Astrocyte (in vitro differentiated cells and primary cell): Measurements from ENCODE around the gene FBLN2. TPM values are rescaled to one million over a fixed set of nuclear protein-coding genes. Genes with fewer than 3 reads are reported as not detected.
A peak's percentile ranks its signal among the peaks of the same experiment; 100 is the strongest.

ENCODE experiments used
- DNase-seq: peaks from one replicate; pipeline ENCODE4 v3.0.0-alpha.2; 2010; ENCODE audit warnings: low read depth
- FAIRE-seq: peaks from 2 replicates; lab custom pipeline; 2011; peaks lifted over from hg19 to GRCh38; lab: Jason Lieb, UNC
- H2AFZ ChIP-seq: 2 replicates; pipeline ENCODE4 v1.6.0; 2012; ENCODE audit warnings: low read depth, low read length, inconsistent platforms
- H3K27ac ChIP-seq: 2 replicates; pipeline ENCODE4 v1.5.1; 2011; ENCODE audit warnings: low read depth, low read length, inconsistent platforms
- H3K27me3 ChIP-seq: 2 replicates; pipeline ENCODE4 v1.6.0; 2011; ENCODE audit warnings: low read length, inconsistent platforms; ENCODE audit not compliant: insufficient read depth
- H3K36me3 ChIP-seq: 2 replicates; pipeline ENCODE4 v1.5.1; 2011; ENCODE audit warnings: low read length, inconsistent platforms; ENCODE audit not compliant: insufficient read depth
- H3K4me1 ChIP-seq: 2 replicates; pipeline ENCODE4 v1.5.1; 2011; ENCODE audit warnings: low read length, inconsistent platforms; ENCODE audit not compliant: insufficient read depth
- H3K4me2 ChIP-seq: 2 replicates; pipeline ENCODE4 v1.6.0; 2012; ENCODE audit warnings: low read length, inconsistent platforms
- H3K4me3 ChIP-seq: 2 replicates; pipeline ENCODE4 v1.5.1; 2011; ENCODE audit warnings: low read depth, mild to moderate bottlenecking, low read length, inconsistent platforms; ENCODE audit not compliant: insufficient read depth
- H3K79me2 ChIP-seq: 2 replicates; pipeline ENCODE4 v1.6.0; 2012; ENCODE audit warnings: mild to moderate bottlenecking, low read length, inconsistent platforms; ENCODE audit not compliant: insufficient read depth
- H3K9ac ChIP-seq: 2 replicates; pipeline ENCODE4 v1.6.0; 2012; ENCODE audit warnings: mild to moderate bottlenecking, low read length, inconsistent platforms
- H3K9me3 ChIP-seq: 2 replicates; pipeline ENCODE4 v1.5.1; 2012; ENCODE audit warnings: low read depth, mild to moderate bottlenecking, low read length, inconsistent platforms; ENCODE audit not compliant: insufficient read depth
- H4K20me1 ChIP-seq: 2 replicates; pipeline ENCODE4 v1.6.0; 2012; ENCODE audit warnings: low read length, inconsistent platforms; ENCODE audit not compliant: insufficient read depth
- H3K27ac Mint-ChIP-seq: one replicate; pipeline ENCODE4 v1.8.0; 2021; ENCODE audit warnings: mild to moderate bottlenecking, mixed read lengths; ENCODE audit not compliant: unreplicated experiment
- H3K27me3 Mint-ChIP-seq: one replicate; pipeline ENCODE4 v1.8.0; 2021; ENCODE audit warnings: low read depth, mixed read lengths; ENCODE audit not compliant: unreplicated experiment
- H3K36me3 Mint-ChIP-seq: one replicate; pipeline ENCODE4 v1.8.0; 2021; ENCODE audit warnings: low read depth, mixed read lengths; ENCODE audit not compliant: unreplicated experiment
- H3K4me1 Mint-ChIP-seq: one replicate; pipeline ENCODE4 v1.8.0; 2021; ENCODE audit warnings: low read depth, mixed read lengths; ENCODE audit not compliant: unreplicated experiment
- H3K4me3 Mint-ChIP-seq: one replicate; pipeline ENCODE4 v1.8.0; 2021; ENCODE audit warnings: mild to moderate bottlenecking, moderate library complexity, mixed read lengths; ENCODE audit not compliant: unreplicated experiment
- H3K9me3 Mint-ChIP-seq: one replicate; pipeline ENCODE4 v1.8.0; 2021; ENCODE audit warnings: mild to moderate bottlenecking, mixed read lengths; ENCODE audit not compliant: unreplicated experiment
- EZH2 ChIP-seq: IDR thresholded peaks from 2 replicates; pipeline ENCODE4 v1.6.1; 2012; ENCODE audit warnings: mild to moderate bottlenecking, low read length, inconsistent platforms; ENCODE audit not compliant: insufficient read depth
- total RNA-seq: library from RNA; stranded (reverse); gene quantifications from 2 replicates; pipeline ENCODE4 v1.2.1, GENCODE V29; 2021
- TF ChIP-seq, protein P1 (sequence below): IDR thresholded peaks from 2 replicates; pipeline ENCODE4 v1.5.1; 2011; ENCODE audit warnings: low read depth, mild to moderate bottlenecking, inconsistent platforms, low read length, moderate library complexity; ENCODE audit not compliant: insufficient read depth

The FBLN2 gene
- total RNA-seq, 1 donor from 2014 or later, result 36.6 TPM

DNA sequence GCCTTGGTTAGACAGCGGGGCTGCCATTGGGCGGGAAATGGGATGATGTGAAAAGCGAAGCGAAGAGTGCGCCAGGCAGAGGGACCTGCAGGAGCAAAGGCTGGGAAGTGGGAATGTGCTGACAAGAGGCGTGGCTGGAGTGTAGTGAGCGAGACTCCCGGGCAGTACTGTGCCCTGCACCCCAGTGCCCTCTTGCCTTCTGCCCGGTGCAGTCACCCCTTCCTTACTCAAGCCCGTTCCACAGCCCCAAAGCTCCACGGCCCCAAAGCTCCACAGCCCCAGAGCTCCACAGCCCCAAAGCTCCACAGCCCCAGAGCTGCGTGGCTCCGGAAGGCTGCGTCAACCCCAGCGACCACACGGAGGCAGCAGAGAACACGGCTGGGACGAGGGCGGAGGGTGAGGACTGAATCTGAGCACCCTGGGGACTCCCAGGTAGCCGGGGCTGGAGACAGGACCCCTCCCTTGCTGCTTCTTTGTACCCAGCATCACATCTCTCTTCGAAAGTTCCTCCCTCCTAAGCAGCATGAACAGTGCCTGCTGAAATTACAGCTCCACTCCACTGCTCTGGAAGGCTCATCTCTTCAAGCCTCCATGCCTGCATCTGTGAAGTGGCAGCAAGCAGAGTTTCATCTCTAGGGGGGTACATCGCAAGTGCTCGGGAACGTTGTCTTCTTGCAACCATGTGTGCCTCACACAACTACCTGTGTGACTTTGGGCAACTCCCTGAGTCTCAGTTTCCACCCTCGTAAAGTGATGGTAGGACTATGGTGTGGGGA is 108.9 kb downstream of the FBLN2 start:
- Histone ChIP-seq H3K4me3 (no peak overlapping the region), H4K20me1 (no peaks in the 10 kb centered on the region), H3K27ac (no peak overlapping the region), H3K4me1 (peaks cover 3% of the 10 kb centered on the region), H3K4me2 (peak overlapping the region; percentile 42), H3K9me3 (no peaks in the 10 kb centered on the region), H3K9ac (no peak overlapping the region), H3K79me2 (no peaks in the 10 kb centered on the region), H2AFZ (no peak overlapping the region), H3K27me3 (peaks cover 13% of the 10 kb centered on the region), H3K36me3 (no peaks in the 10 kb centered on the region)
- H3K4me1 Mint-ChIP-seq, result peaks cover 9% of the 10 kb centered on the region
- H3K27ac Mint-ChIP-seq, result no peak overlapping the region
- TF ChIP-seq EZH2, result no peak
- TF ChIP-seq, protein P1, sequence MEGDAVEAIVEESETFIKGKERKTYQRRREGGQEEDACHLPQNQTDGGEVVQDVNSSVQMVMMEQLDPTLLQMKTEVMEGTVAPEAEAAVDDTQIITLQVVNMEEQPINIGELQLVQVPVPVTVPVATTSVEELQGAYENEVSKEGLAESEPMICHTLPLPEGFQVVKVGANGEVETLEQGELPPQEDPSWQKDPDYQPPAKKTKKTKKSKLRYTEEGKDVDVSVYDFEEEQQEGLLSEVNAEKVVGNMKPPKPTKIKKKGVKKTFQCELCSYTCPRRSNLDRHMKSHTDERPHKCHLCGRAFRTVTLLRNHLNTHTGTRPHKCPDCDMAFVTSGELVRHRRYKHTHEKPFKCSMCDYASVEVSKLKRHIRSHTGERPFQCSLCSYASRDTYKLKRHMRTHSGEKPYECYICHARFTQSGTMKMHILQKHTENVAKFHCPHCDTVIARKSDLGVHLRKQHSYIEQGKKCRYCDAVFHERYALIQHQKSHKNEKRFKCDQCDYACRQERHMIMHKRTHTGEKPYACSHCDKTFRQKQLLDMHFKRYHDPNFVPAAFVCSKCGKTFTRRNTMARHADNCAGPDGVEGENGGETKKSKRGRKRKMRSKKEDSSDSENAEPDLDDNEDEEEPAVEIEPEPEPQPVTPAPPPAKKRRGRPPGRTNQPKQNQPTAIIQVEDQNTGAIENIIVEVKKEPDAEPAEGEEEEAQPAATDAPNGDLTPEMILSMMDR, result peak; percentile 66
- H3K4me3 Mint-ChIP-seq, result no peak overlapping the region
- FAIRE-seq (no peak), DNase-seq (no peak)
- H3K36me3 Mint-ChIP-seq, result no peaks in the 10 kb centered on the region
- H3K27me3 Mint-ChIP-seq, result peaks cover 47% of the 10 kb centered on the region
- no peaks in the 10 kb centered on the region for H3K9me3 Mint-ChIP-seq

GRCh38 chr3:13658681-13659080 is 109.8 kb downstream of the FBLN2 start:
- Histone ChIP-seq H3K36me3 (no peaks in the 10 kb centered on the region), H3K4me2 (no peak overlapping the region), H3K9ac (no peak overlapping the region), H3K4me1 (peaks cover 3% of the 10 kb centered on the region), H4K20me1 (no peaks in the 10 kb centered on the region), H3K4me3 (no peak overlapping the region), H3K9me3 (no peaks in the 10 kb centered on the region), H3K27me3 (peaks cover 13% of the 10 kb centered on the region), H2AFZ (no peak overlapping the region), H3K27ac (no peak overlapping the region), H3K79me2 (no peaks in the 10 kb centered on the region)
- TF ChIP-seq EZH2, result no peak
- TF ChIP-seq, protein P1, result no peak
- FAIRE-seq (no peak), DNase-seq (no peak)
- no peak overlapping the region for H3K27ac Mint-ChIP-seq
- no peak overlapping the region for H3K4me3 Mint-ChIP-seq
- peaks cover 4% of the 10 kb centered on the region for H3K4me1 Mint-ChIP-seq
- no peaks in the 10 kb centered on the region for H3K36me3 Mint-ChIP-seq
- no peaks in the 10 kb centered on the region for H3K9me3 Mint-ChIP-seq
- peaks cover 44% of the 10 kb centered on the region for H3K27me3 Mint-ChIP-seq
